HepG2 (cell line): ENCODE measurements around the gene TCF23. TPM values are rescaled to one million over a fixed set of nuclear protein-coding genes. Genes with fewer than 3 reads are reported as not detected.
A peak's percentile ranks its signal among the peaks of the same experiment; 100 is the strongest.

ENCODE experiments used
- ARNTL ChIP-seq: sonication (generic); formaldehyde crosslinking; IDR thresholded peaks from 2 replicates; pipeline ENCODE4 v1.4.0; 2020; ENCODE audit warnings: mild to moderate bottlenecking, missing genetic modification reagents
- ESRRA ChIP-seq: sonication (generic); formaldehyde crosslinking; IDR thresholded peaks from 2 replicates; pipeline ENCODE4 v1.5.1; 2020; ENCODE audit warnings: mild to moderate bottlenecking, low read depth, missing genetic modification reagents
- HOXA9 ChIP-seq: sonication (generic); formaldehyde crosslinking; IDR thresholded peaks from 2 replicates; pipeline ENCODE4 v1.8.1; 2022; ENCODE audit warnings: missing genetic modification reagents, mild to moderate bottlenecking, moderate library complexity, borderline replicate concordance
- MBNL3 ChIP-seq: fragments of 250-450 bp; sonication (Bioruptor Pico); conservative IDR thresholded peaks from 2 replicates; pipeline ENCODE4 v1.8.0; 2022; ENCODE audit warnings: mild to moderate bottlenecking, inconsistent platforms
- MED1 ChIP-seq: sonication (generic); formaldehyde crosslinking; IDR thresholded peaks from 2 replicates; pipeline ENCODE4 v1.4.0; 2020; ENCODE audit warnings: missing genetic modification reagents
- NFYB ChIP-seq: sonication (generic); formaldehyde crosslinking; IDR thresholded peaks from 2 replicates; pipeline ENCODE4 v1.4.0; 2020; ENCODE audit warnings: missing genetic modification reagents
- RXRA ChIP-seq: sonication (generic); formaldehyde crosslinking; IDR thresholded peaks from 2 replicates; pipeline ENCODE4 v1.5.1; 2020; ENCODE audit warnings: missing genetic modification reagents
- SOX13 ChIP-seq, 3 experiments: fragments of 450-650 bp in 1 of 3; sonication (generic) in 1 of 3; formaldehyde crosslinking in 1 of 3; IDR thresholded peaks in 2 of 3; conservative IDR thresholded peaks in 1 of 3; 2 replicates each; pipeline versions ENCODE4 v1.5.0 to v1.6.1; 2016 to 2020; ENCODE audit warnings: antibody characterized with exemption in 1 of 3, mild to moderate bottlenecking in 1 of 3, missing compliant biosample characterization in 1 of 3, missing genetic modification reagents in 1 of 3, moderate library complexity in 1 of 3
- TEAD3 ChIP-seq: optimal IDR thresholded peaks from 2 replicates; pipeline ENCODE3; 2016; ENCODE audit warnings: borderline replicate concordance
- ZFP91 ChIP-seq: sonication (generic); formaldehyde crosslinking; IDR thresholded peaks from 2 replicates; pipeline ENCODE4 v1.9.0; 2022; ENCODE audit warnings: missing genetic modification reagents, mild to moderate bottlenecking, borderline replicate concordance
- ZMYM2 ChIP-seq: sonication (generic); formaldehyde crosslinking; IDR thresholded peaks from 2 replicates; pipeline ENCODE4 v1.8.0; 2022; ENCODE audit warnings: mild to moderate bottlenecking, missing genetic modification reagents
- ZNF326 ChIP-seq: sonication (generic); formaldehyde crosslinking; IDR thresholded peaks from 2 replicates; pipeline ENCODE4 v1.4.0; 2020; ENCODE audit warnings: missing genetic modification reagents, borderline replicate concordance
- ZNF44 ChIP-seq: sonication (generic); formaldehyde crosslinking; IDR thresholded peaks from 2 replicates; pipeline ENCODE4 v1.5.1; 2020; ENCODE audit warnings: mild to moderate bottlenecking, missing genetic modification reagents
- ZNF510 ChIP-seq: sonication (generic); formaldehyde crosslinking; IDR thresholded peaks from 2 replicates; pipeline ENCODE4 v1.4.0; 2020; ENCODE audit warnings: low read depth, mild to moderate bottlenecking, missing genetic modification reagents
- ZNF609 ChIP-seq: sonication (generic); formaldehyde crosslinking; IDR thresholded peaks from 2 replicates; pipeline ENCODE4 v1.4.0; 2020; ENCODE audit warnings: mild to moderate bottlenecking, missing genetic modification reagents, borderline replicate concordance
- ZNF770 ChIP-seq: sonication (generic); formaldehyde crosslinking; IDR thresholded peaks from 2 replicates; pipeline ENCODE4 v1.5.0; 2020; ENCODE audit warnings: mild to moderate bottlenecking, missing genetic modification reagents
- ZNF790 ChIP-seq: sonication (generic); formaldehyde crosslinking; IDR thresholded peaks from 2 replicates; pipeline ENCODE4 v1.8.0; 2022; ENCODE audit warnings: missing genetic modification reagents, mild to moderate bottlenecking, borderline replicate concordance
- polyA plus RNA-seq, 8 experiments: library from polyadenylated mRNA; depleted of rRNA in 3 of 8; stranded (reverse) in 7 of 8; unstranded in 1 of 8; fragments of >200 nt; fragmentation: Illumina TruSeq in 4 of 8; extraction: Trizol in 4 of 8; gene quantifications; 2 replicates each; pipeline versions ENCODE4 v1.2.1 to v1.2.3, GENCODE V29; 2011 to 2016; ENCODE audit warnings: low read depth in 4 of 8, missing spikeins in 1 of 8, mixed read lengths in 1 of 8; ENCODE audit not compliant: insufficient read depth in 1 of 8
- total RNA-seq, 5 experiments: library from RNA; depleted of rRNA; stranded (reverse); fragments of >200 nt; fragmentation: Illumina TruSeq; extraction: Trizol; gene quantifications; 2 replicates each; pipeline ENCODE4 v1.2.3, GENCODE V29; 2016; ENCODE audit warnings: low read depth in 1 of 5
- TF ChIP-seq, protein P1 (sequence below): sonication (generic); formaldehyde crosslinking; IDR thresholded peaks from 2 replicates; pipeline ENCODE4 v1.8.0; 2022; ENCODE audit warnings: mild to moderate bottlenecking, missing genetic modification reagents, borderline replicate concordance

TCF23 gene
- total and polyA plus RNA-seq, 2 of the 13 experiments (the other 11 are each of a cell fraction or from before 2014, with no cell fraction given), result 0.02 to 1.4 TPM

DNA sequence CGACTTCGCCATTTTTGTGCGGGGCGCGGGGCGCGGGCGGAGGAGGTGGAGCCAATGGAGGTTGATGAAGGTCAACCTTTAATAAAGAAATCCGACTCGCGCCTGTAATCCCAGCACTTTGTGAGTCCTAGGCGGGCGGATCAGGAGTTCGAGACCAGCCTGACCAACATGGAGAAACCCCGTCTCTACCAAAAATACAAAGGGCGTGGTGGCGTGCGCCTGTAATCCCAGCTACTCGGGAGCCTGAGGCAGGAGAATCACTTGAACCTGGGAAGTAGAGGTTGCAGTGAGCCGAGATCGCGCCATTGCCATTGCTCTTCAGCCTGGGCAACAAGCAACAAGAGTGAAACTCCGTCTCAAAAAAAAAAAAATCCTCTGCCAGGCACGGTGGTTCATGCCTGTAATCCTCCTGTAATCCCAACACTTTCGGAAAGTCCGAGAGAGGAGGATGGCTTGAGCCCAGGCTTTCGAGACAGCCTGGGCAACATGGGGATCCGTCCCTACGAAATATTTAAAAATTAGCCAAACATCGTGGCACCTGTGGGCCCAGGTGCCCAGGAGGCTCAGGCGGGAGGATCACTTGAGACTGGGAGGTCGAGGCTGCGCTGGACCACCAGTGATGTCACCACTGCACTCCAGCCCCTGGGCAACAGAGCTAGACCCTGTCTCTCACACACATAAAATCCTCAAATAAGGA, 13.9 kb upstream of the TCF23 start (continued):
- TF ChIP-seq ZNF790, result peak; percentile 86; the same call in 1 of the 2 replicates
- TF ChIP-seq ARNTL, result 0 out of 2 replicates have a peak, but pooled peaks have one; percentile 17
- 0 out of 2 replicates have a peak, but pooled peaks have one; percentile 32 for TF ChIP-seq ZNF44
- TF ChIP-seq NFYB (CRISPR knock-in tag), result 0 out of 2 replicates have a peak, but pooled peaks have one; percentile 2
- TF ChIP-seq MED1 (CRISPR knock-in tag), result no peak; the same call in 1 of the 2 replicates
- no peak for TF ChIP-seq HOXA9 (CRISPR knock-in tag)
- TF ChIP-seq ZNF770, result peak; percentile 27; the same call in 1 of the 2 replicates
- no peak; the same call in 1 of the 2 replicates for TF ChIP-seq ZNF609 (CRISPR knock-in tag)
- no peak for TF ChIP-seq SOX13 (IDR thresholded peaks at IDR 0.05)
- 0 out of 4 replicates have a peak, but pooled peaks of 1 of the 2 experiments have one; percentile 2 for TF ChIP-seq SOX13 (CRISPR knock-in tag; conservative IDR thresholded peaks at IDR 0.05 in 1 of 2, IDR thresholded peaks at IDR 0.05 in 1 of 2)
- no peak for TF ChIP-seq ZNF326 (CRISPR knock-in tag)
- TF ChIP-seq RXRA, result 0 out of 2 replicates have a peak, but pooled peaks have one; percentile 36
- peak; percentile 79; the same call in 1 of the 2 replicates for TF ChIP-seq ZNF510
- TF ChIP-seq ESRRA (CRISPR knock-in tag), result no peak
- TF ChIP-seq, protein P1, sequence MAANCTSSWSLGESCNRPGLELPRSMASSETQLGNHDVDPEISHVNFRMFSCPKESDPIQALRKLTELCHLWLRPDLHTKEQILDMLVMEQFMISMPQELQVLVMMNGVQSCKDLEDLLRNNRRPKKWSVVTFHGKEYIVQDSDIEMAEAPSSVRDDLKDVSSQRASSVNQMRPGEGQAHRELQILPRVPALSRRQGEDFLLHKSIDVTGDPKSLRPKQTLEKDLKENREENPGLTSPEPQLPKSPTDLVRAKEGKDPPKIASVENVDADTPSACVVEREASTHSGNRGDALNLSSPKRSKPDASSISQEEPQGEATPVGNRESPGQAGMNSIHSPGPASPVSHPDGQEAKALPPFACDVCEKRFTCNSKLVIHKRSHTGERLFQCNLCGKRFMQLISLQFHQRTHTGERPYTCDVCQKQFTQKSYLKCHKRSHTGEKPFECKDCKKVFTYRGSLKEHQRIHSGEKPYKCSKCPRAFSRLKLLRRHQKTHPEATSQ (CRISPR knock-in tag), result peak; percentile 64; the same call in 1 of the 2 replicates
- peak; percentile 64 for TF ChIP-seq ZMYM2 (CRISPR knock-in tag)
- no peak for TF ChIP-seq ZFP91
- no peak for TF ChIP-seq TEAD3 (CRISPR knock-in tag)
- no peak for TF ChIP-seq MBNL3 (CRISPR knock-in tag)
